Myocyte (in vitro differentiated cells): ENCODE data around the gene GUCA1C. TPM values are rescaled to one million over a fixed set of nuclear protein-coding genes. Genes with fewer than 3 reads are reported as not detected.
A peak's percentile ranks its signal among the peaks of the same experiment; 100 is the strongest.

ENCODE experiments used
- DNase-seq: peaks from one replicate; pipeline ENCODE4 v3.0.0-alpha.2; 2012; ENCODE audit warnings: low read depth
- polyA plus RNA-seq: library from polyadenylated mRNA; unstranded; fragments of >200 nt; gene quantifications from one replicate; pipeline ENCODE4 v1.2.1, GENCODE V29; 2012; ENCODE audit warnings: missing spikeins
- total RNA-seq: library from RNA; depleted of rRNA; stranded (reverse); fragments of >200 nt; gene quantifications from 2 replicates; pipeline ENCODE4 v1.2.3, GENCODE V29; 2014

GUCA1C gene
- total RNA-seq, result not detected in 2 replicates
- not detected for polyA plus RNA-seq

- DNase-seq, result no peak
These were observed at the start of gene GUCA1C for GRCh38 chr3:108953700-108954099. TSS of gene GUCA1C (minus strand) at chr3:108953879. CDS start at chr3:108953762, 117 bp downstream.

- DNase-seq, result no peak
These were observed 44.8 kb upstream of the GUCA1C start for GRCh38 chr3:108998436-108998835.

GRCh38 chr3:108985844-108986243 lies 32.2 kb upstream of the GUCA1C start:
- no peak for DNase-seq

- DNase-seq, result no peak
These were observed 29.4 kb upstream of the GUCA1C start for GRCh38 chr3:108983051-108983450.

GRCh38 chr3:108976058-108976457 lies 22.4 kb upstream of the GUCA1C start:
- DNase-seq, result no peak

GRCh38 chr3:108973019-108973418 lies 19.3 kb upstream of the GUCA1C start:
- no peak for DNase-seq

- DNase-seq, result no peak
These were observed 18.8 kb upstream of the GUCA1C start for GRCh38 chr3:108972482-108972881.

- no peak for DNase-seq
These were observed 16.9 kb upstream of the GUCA1C start for GRCh38 chr3:108970561-108970960.

GRCh38 chr3:108966773-108967172 lies 13.1 kb upstream of the GUCA1C start:
- DNase-seq, result no peak

- DNase-seq, result no peak
These were observed 5.3 kb upstream of the GUCA1C start for GRCh38 chr3:108959017-108959416.

- DNase-seq, result no peak
These were observed 469 bp downstream of the GUCA1C start for GRCh38 chr3:108953210-108953609.

- DNase-seq, result no peak
These were observed 1.7 kb downstream of the GUCA1C start for GRCh38 chr3:108951820-108952501.

GRCh38 chr3:108947855-108948254 lies 5.8 kb downstream of the GUCA1C start:
- no peak for DNase-seq

- DNase-seq, result no peak
These were observed 7.1 kb downstream of the GUCA1C start for GRCh38 chr3:108946292-108947285.

GRCh38 chr3:108940568-108941263 lies 13.0 kb downstream of the GUCA1C start:
- no peak for DNase-seq

GRCh38 chr3:108940166-108940565 lies 13.5 kb downstream of the GUCA1C start:
- no peak for DNase-seq

- DNase-seq, result no peak
These were observed 16.6 kb downstream of the GUCA1C start for GRCh38 chr3:108936924-108937689.

GRCh38 chr3:108931035-108931434 lies 22.6 kb downstream of the GUCA1C start:
- DNase-seq, result no peak

GRCh38 chr3:108918866-108919265 lies 34.8 kb downstream of the GUCA1C start:
- DNase-seq, result no peak

- peak; percentile 68 for DNase-seq
These were observed 38.7 kb downstream of the GUCA1C start for GRCh38 chr3:108914774-108915641.
